IPS-20b (cell line): ENCODE measurements around the gene SLC11A2.
"Not testable (repeated sequence)": the region's sequence is repeated elsewhere in the genome, so short reads cannot be mapped to it uniquely, and the experiment has no call there.

Source experiments
- H3K27ac ChIP-seq: one replicate; pipeline ENCODE4 v1.5.1; 2013; ENCODE audit warnings: low read length
- H3K27me3 ChIP-seq: 2 replicates; pipeline ENCODE4 v1.6.1; 2013; ENCODE audit warnings: mild to moderate bottlenecking, low read length, inconsistent platforms; ENCODE audit not compliant: insufficient read depth
- H3K36me3 ChIP-seq: 2 replicates; pipeline ENCODE4 v1.6.1; 2013; ENCODE audit warnings: low read depth, mild to moderate bottlenecking, inconsistent platforms, low read length, moderate library complexity; ENCODE audit not compliant: insufficient read depth
- H3K4me1 ChIP-seq: 2 replicates; pipeline ENCODE4 v1.6.1; 2013; ENCODE audit warnings: mild to moderate bottlenecking, control low read depth, inconsistent platforms, low read length, moderate library complexity; ENCODE audit not compliant: insufficient read depth
- H3K4me3 ChIP-seq: 2 replicates; pipeline ENCODE4 v1.5.1; 2013; ENCODE audit warnings: mild to moderate bottlenecking, low read length, inconsistent platforms
- H3K9ac ChIP-seq: 2 replicates; pipeline ENCODE4 v1.6.1; 2013; ENCODE audit warnings: low read depth, mild to moderate bottlenecking, inconsistent platforms, low read length, moderate library complexity
- H3K9me3 ChIP-seq: 2 replicates; pipeline ENCODE4 v1.6.1; 2013; ENCODE audit warnings: mild to moderate bottlenecking, low read depth, low read length, inconsistent platforms; ENCODE audit not compliant: insufficient read depth

Gene SLC11A2

GRCh38 chr12:50934981-50935807 is 91.0 kb downstream of the SLC11A2 start:
- Histone ChIP-seq H3K4me3 (no peak overlapping the region), H3K9ac (no peak overlapping the region), H3K36me3 (no peaks in the 10 kb centered on the region), H3K27ac (no peak overlapping the region), H3K27me3 (no peaks in the 10 kb centered on the region), H3K9me3 (no peaks in the 10 kb centered on the region), H3K4me1 (0 out of 2 replicates have a peak, but pooled peaks cover 6% of the 10 kb centered on the region)

- Histone ChIP-seq H3K27me3 (no peaks in the 10 kb centered on the region), H3K9ac (no peak overlapping the region), H3K4me3 (no peak overlapping the region), H3K36me3 (no peaks in the 10 kb centered on the region), H3K4me1 (0 out of 2 replicates have a peak, but pooled peaks cover 6% of the 10 kb centered on the region), H3K9me3 (no peaks in the 10 kb centered on the region), H3K27ac (no peak overlapping the region)
Observed at GRCh38 chr12:50934371-50934851, 91.8 kb downstream of the SLC11A2 start.

- Histone ChIP-seq H3K9ac (no peak overlapping the region; the same call in 1 of the 2 replicates), H3K4me1 (0 out of 2 replicates have a peak, but pooled peaks cover 6% of the 10 kb centered on the region), H3K36me3 (no peaks in the 10 kb centered on the region), H3K27me3 (no peaks in the 10 kb centered on the region), H3K4me3 (no peak overlapping the region), H3K27ac (no peak overlapping the region), H3K9me3 (no peaks in the 10 kb centered on the region)
Observed at GRCh38 chr12:50933459-50934124, 92.6 kb downstream of the SLC11A2 start.

- Histone ChIP-seq H3K27ac (no peak overlapping the region), H3K4me3 (no peak overlapping the region)
Observed at GRCh38 chr12:50932787-50933280, 93.3 kb downstream of the SLC11A2 start.

GRCh38 chr12:50930477-50930876 is 95.7 kb downstream of the SLC11A2 start:
- not testable (repeated sequence) for H3K27me3 ChIP-seq, H3K4me1 ChIP-seq, H3K36me3 ChIP-seq, H3K27ac ChIP-seq, H3K9ac ChIP-seq, H3K4me3 ChIP-seq, H3K9me3 ChIP-seq

More at GRCh38 chr12:50932787-50933280, 93.3 kb downstream of the SLC11A2 start:
- H3K27me3 ChIP-seq = no peaks in the 10 kb centered on the region
- 0 out of 2 replicates have a peak, but pooled peaks cover 6% of the 10 kb centered on the region for H3K4me1 ChIP-seq
- no peaks in the 10 kb centered on the region for H3K36me3 ChIP-seq
- H3K9ac ChIP-seq = no peak overlapping the region
- H3K9me3 ChIP-seq = no peaks in the 10 kb centered on the region

- no peaks in the 10 kb centered on the region for H3K9me3 ChIP-seq
- no peaks in the 10 kb centered on the region for H3K27me3 ChIP-seq
- H3K9ac ChIP-seq = no peak overlapping the region
- no peak overlapping the region for H3K4me3 ChIP-seq
- peaks cover 11% of the 10 kb centered on the region; the same call in 1 of the 2 replicates for H3K4me1 ChIP-seq
- H3K27ac ChIP-seq = no peak overlapping the region
- H3K36me3 ChIP-seq = no peaks in the 10 kb centered on the region
Observed at GRCh38 chr12:50929831-50930230, 96.4 kb downstream of the SLC11A2 start.
